VCaP (cell line): ENCODE results near the gene NCF2.

Source experiments
- H3K27ac ChIP-seq: fragments of 450-650 bp; 2 replicates; pipeline ENCODE4 v1.5.1; 2017
- CTCF ChIP-seq: fragments of 450-650 bp; conservative IDR thresholded peaks from 2 replicates; pipeline ENCODE4 v1.5.1; 2017; ENCODE audit warnings: mild to moderate bottlenecking, moderate library complexity

Gene NCF2

GRCh38 chr1:183515002-183515689, 75.1 kb downstream of the NCF2 start:
- H3K27ac ChIP-seq: no peak overlapping the region
- no peak for TF ChIP-seq CTCF

- TF ChIP-seq CTCF: no peak
- H3K27ac ChIP-seq: no peak overlapping the region
Measured at GRCh38 chr1:183514235-183514634, 76.0 kb downstream of the NCF2 start.

- TF ChIP-seq CTCF: no peak
- H3K27ac ChIP-seq: no peak overlapping the region
Measured at GRCh38 chr1:183512450-183512849, 77.8 kb downstream of the NCF2 start.

GRCh38 chr1:183508694-183509093, 81.6 kb downstream of the NCF2 start:
- TF ChIP-seq CTCF: no peak
- H3K27ac ChIP-seq: no peak overlapping the region

- H3K27ac ChIP-seq: no peak overlapping the region
- no peak for TF ChIP-seq CTCF
Measured at GRCh38 chr1:183506561-183506960, 83.7 kb downstream of the NCF2 start.
